Heart left ventricle (tissue), 16 donors: Measurements from ENCODE around the gene PLA2G4D. TPM values are rescaled to one million over a fixed set of nuclear protein-coding genes. Genes with fewer than 3 reads are reported as not detected.

Source experiments
- ATAC-seq, 4 donors: fragments of 200-7000 bp; cut with Tn5 transposase; one replicate each; pipeline ENCODE4 v1.9.1; 2020 to 2022; ENCODE audit warnings: moderate library complexity in 4 of 4, mild to moderate bottlenecking in 3 of 4, moderate number of reproducible peaks in 1 of 4
- DNase-seq, 5 donors: peaks; one replicate each; pipeline ENCODE4 v3.0.0-alpha.2; 2020
- H3K27ac ChIP-seq, 12 donors: fragments of 200-600 bp; sonication (generic) in 4 of 12; one replicate each; pipeline versions ENCODE4 v1.5.0 to v1.8.0; 2016 to 2022; ENCODE audit warnings: mild to moderate bottlenecking in 2 of 12
- H3K27me3 ChIP-seq, 9 donors: fragments of 200-600 bp; sonication (generic) in 2 of 9; one replicate each; pipeline versions ENCODE4 v1.5.1 to v1.8.0; 2016 to 2022; ENCODE audit warnings: mild to moderate bottlenecking in 3 of 9
- H3K36me3 ChIP-seq, 9 donors: fragments of 200-600 bp; sonication (generic) in 2 of 9; one replicate each; pipeline versions ENCODE4 v1.5.0 to v1.8.0; 2018 to 2022; ENCODE audit warnings: mild to moderate bottlenecking in 2 of 9
- H3K4me1 ChIP-seq, 12 donors: fragments of 200-600 bp; sonication (generic) in 4 of 12; one replicate each; pipeline versions ENCODE4 v1.5.0 to v1.8.0; 2016 to 2022; ENCODE audit warnings: mild to moderate bottlenecking in 3 of 12
- H3K4me3 ChIP-seq, 12 donors: fragments of 200-600 bp; sonication (generic) in 4 of 12; one replicate each; pipeline versions ENCODE4 v1.5.0 to v1.8.0; 2017 to 2022; ENCODE audit warnings: mild to moderate bottlenecking in 9 of 12, moderate library complexity in 4 of 12
- H3K9me3 ChIP-seq, 12 donors: fragments of 200-600 bp; sonication (generic) in 4 of 12; one replicate each; pipeline versions ENCODE4 v1.5.0 to v1.8.0; 2016 to 2022; ENCODE audit warnings: mild to moderate bottlenecking in 1 of 12
- CTCF ChIP-seq, 12 donors: fragments of 200-600 bp; sonication (generic) in 4 of 12; IDR thresholded peaks; one replicate each; pipeline versions ENCODE4 v1.5.0 to v1.8.0; 2018 to 2022; ENCODE audit warnings: antibody characterized with exemption in 12 of 12, mild to moderate bottlenecking in 5 of 12
- POLR2A ChIP-seq, 2 donors: fragments of 450-650 bp; IDR thresholded peaks; one replicate each; pipeline ENCODE4 v1.6.1; 2017; ENCODE audit warnings: antibody characterized with exemption in 2 of 2, mild to moderate bottlenecking in 2 of 2, moderate library complexity in 2 of 2
- WGBS, 4 donors: extraction: QIAGEN DNeasy Blood & Tissue Kit in 2 of 4; methylation state at CpG; one replicate each; pipeline versions ENCODE4 v1.1.5 to v1.1.7; 2013 to 2018; 5-methylcytosine and 5-hydroxymethylcytosine counted together
- intact Hi-C, 10 donors: fragments of 100-400 bp; cut with DNase I; formaldehyde crosslinking; loops; one replicate each; pipeline versions ENCODE4 v1.11.1 to v1.14.2; 2022
- polyA plus RNA-seq, 2 donors: library from polyadenylated mRNA; stranded (reverse); fragments of 200-250 nt; gene quantifications; one replicate each; pipeline ENCODE4 v1.2.3, GENCODE V29; 2013
- total RNA-seq, 9 donors: library from RNA; depleted of rRNA in 2 of 9; stranded (reverse); fragments of >200 nt in 2 of 9; fragmentation: NEBNext Ultra II Directional in 3 of 9; extraction: Animal tissue kit (Norgen Biotek cat#: 25700) in 3 of 9; gene quantifications; one replicate each; pipeline versions ENCODE4 v1.1.0 to v1.2.4, GENCODE V29; 2016 to 2023
- donor health status: ischemic (EF 13 %, LVEDD 7.1; RV severe dilation, severe dysfunction).
- donor health status: healthy with polysubstance abuse.
- donor health status: DM: no; HTN: yes; CAD: no.
- donor health status: DM: no; HTN: no; CAD: no.
- donor health status: ischemic (EF 25% LVEDD 6.9; RV normal size, moderate dysfunction).
- donor health status: ischemic (EF 25% LVEDD 5.7; RV mildly dilated, moderate dysfunction).
- donor health status: healthy.
- donor health status: DM: yes; HTN: yes; CAD: no.
- donor health status: ischemic (EF 35%, LVEDD 5.7; RV mildly dilated, moderate dysfunction).
- donor health status: nonischemic (EF 11% LVEDD 7.7; RV severe dilation, severe dysfunction).
- donor health status: DM: yes; HTN: yes; CAD: no.
- donor health status: PGD.
- donor health status: ischemic (EF 29% LVEDD 5.4; RV normal size, mild dysfunction).
- donor health status: nonischemic (EF 23%, LVEDD 6.1; RV moderate dilation, normal function).

The PLA2G4D gene
- total and polyA plus RNA-seq, 11 donors: not detected

DNA sequence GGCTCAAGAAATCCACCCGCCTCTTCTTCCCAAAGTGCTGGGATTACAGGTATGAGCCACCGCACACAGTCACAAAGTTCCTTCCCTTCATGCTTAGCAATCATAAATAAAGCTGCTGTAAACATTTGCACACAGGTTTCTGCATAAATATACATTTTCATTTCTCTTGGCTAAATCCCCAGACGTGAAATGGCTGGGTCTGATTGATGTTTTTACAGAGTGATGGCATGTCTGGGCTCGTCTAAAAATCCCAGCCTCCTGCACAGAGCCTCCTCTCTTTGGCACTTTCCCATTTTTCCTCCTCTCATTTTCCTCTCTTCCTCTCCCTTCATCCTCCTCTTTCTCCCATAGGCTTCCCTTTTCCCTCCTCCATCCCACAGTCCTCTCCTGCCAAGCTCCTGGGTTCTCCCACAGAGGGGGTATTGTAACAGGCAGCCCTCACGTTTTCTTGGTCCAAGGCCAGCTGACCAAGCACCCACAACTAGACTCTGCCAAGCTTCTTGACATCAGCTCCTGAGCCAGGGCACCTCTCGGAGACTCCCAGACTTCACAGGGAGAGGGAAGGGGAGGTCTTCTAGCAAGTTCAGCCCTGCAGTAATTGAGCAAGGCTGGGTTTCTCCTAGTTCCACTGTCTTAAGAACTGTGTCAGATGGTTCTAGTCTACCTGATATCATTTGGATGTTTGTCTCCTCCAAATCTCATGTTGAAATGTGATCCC lies 63.0 kb downstream of the PLA2G4D start:
- intact Hi-C loops: no loop called here
- Histone ChIP-seq H3K9me3 (no peaks in the 10 kb centered on the region), H3K36me3 (no peaks in the 10 kb centered on the region), H3K4me3 (no peak overlapping the region), H3K27ac (no peak overlapping the region), H3K27me3 (no peaks in the 10 kb centered on the region), H3K4me1 (peaks cover 0 to 13% (median 0%) of the 10 kb centered on the region in 12 donors)
- no peak for DNase-seq
- 68 to 75% (median 74%) methylated on average over 6 of the region's 6 CpGs for WGBS, 4 donors
- no peak for ATAC-seq
- TF ChIP-seq POLR2A (IDR thresholded peaks at IDR 0.05) (no peak), CTCF (IDR thresholded peaks at IDR 0.05) (no peak)

DNA sequence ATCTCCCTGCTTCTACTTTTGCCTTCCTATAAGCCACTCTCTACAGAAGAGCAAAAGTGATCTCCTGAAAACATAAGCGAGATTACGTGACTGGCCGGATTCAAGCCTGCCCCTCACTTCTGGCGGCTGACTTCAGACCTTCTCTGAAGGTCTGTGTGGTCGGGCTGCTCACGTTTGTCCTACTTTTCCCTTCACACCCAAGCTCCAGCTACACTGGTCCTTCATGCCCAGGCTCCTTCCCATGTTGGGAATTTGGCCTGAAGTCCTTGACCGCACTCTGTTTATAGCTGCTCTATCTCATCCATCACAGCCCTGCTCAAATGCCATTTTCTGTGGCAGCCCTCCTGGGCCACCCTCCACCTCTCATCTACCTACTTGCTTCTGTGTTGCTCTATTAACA lies 66.8 kb downstream of the PLA2G4D start:
- WGBS, 4 donors: 74 to 82% (median 77%) methylated on average over 7 of the region's 7 CpGs
- no peak overlapping the region for H3K4me3 ChIP-seq
- ATAC-seq: peak in 1 of 4 donors; percentile 46
- no peak for TF ChIP-seq CTCF (IDR thresholded peaks at IDR 0.05)
- no peak for TF ChIP-seq POLR2A (IDR thresholded peaks at IDR 0.05)
- DNase-seq: no peak
- intact Hi-C loops: no loop called here
- H3K4me1 ChIP-seq: peaks cover 0 to 8% (median 0%) of the 10 kb centered on the region in 12 donors
- no peak overlapping the region for H3K27ac ChIP-seq
- no peaks in the 10 kb centered on the region for H3K36me3 ChIP-seq
- no peaks in the 10 kb centered on the region for H3K27me3 ChIP-seq
- H3K9me3 ChIP-seq: no peaks in the 10 kb centered on the region

DNA sequence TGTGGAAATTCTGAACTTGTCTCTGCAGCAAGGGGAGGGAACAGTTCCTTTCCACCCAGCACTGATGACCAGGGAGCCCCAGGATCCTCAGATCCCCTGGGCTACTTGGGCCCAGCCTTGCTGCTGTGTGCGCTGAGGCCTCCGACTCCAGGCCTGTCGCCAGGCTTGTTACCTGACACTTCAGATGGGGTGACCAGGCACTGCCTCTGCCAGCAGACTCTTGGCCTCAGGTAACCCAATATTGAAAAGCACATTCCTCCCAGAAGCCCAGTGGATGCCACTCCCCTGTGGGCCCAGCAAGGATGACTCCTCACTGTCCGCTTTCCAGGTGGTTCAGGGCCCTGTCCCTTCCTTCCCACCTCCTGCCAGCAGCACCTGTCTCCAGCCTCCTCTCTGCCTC lies 70.1 kb downstream of the PLA2G4D start:
- H3K27ac ChIP-seq: no peak overlapping the region
- 66 to 100% (median 83%) methylated on average over 3 to 4 of the region's 4 CpGs for WGBS, 4 donors
- no peak for ATAC-seq

DNA sequence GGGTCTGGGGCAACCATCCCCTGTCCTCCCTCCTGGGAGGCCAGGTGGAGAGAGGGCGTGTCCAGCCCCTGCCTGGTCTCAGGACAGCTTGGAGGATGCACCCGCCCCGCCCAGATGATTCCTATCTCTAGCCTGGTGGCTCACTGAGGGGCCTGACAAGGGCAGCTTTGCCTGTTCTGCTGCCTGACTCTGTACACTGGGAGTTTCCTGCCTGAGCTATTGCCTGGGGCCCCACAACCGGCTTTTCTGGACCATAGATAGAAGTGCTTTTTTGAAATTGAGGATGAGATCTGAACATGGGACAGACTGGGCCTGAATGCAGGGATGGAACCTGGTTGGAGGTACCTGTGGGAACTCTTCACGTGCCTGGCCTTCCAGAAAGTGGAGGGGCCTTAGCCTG lies 72.8 kb downstream of the PLA2G4D start:
- Histone ChIP-seq H3K36me3 (no peaks in the 10 kb centered on the region), H3K9me3 (no peaks in the 10 kb centered on the region), H3K27ac (no peak overlapping the region), H3K27me3 (no peaks in the 10 kb centered on the region), H3K4me1 (peaks cover 0 to 23% (median 6%) of the 10 kb centered on the region in 12 donors), H3K4me3 (no peak overlapping the region)
- intact Hi-C loops: no loop called here
- 80 to 93% (median 86%) methylated on average over 4 to 5 of the region's 5 CpGs for WGBS, 4 donors
- TF ChIP-seq CTCF (IDR thresholded peaks at IDR 0.05) (no peak), POLR2A (IDR thresholded peaks at IDR 0.05) (no peak)
- ATAC-seq (no peak), DNase-seq (no peak)

More for the DNA sequence above, 70.1 kb downstream of the PLA2G4D start:
- no peak for DNase-seq
- no peak overlapping the region for H3K4me3 ChIP-seq
- TF ChIP-seq POLR2A (IDR thresholded peaks at IDR 0.05) (no peak), CTCF (IDR thresholded peaks at IDR 0.05) (no peak)
- intact Hi-C loops: no loop called here
- H3K27me3 ChIP-seq: no peaks in the 10 kb centered on the region
- no peaks in the 10 kb centered on the region for H3K36me3 ChIP-seq
- peaks cover 0 to 9% (median under 1%) of the 10 kb centered on the region in 12 donors for H3K4me1 ChIP-seq
- no peaks in the 10 kb centered on the region for H3K9me3 ChIP-seq
